HG03575 (cell line): ENCODE measurements around the gene GARS1.

Source experiments
- ATAC-seq: cut with Tn5 transposase; IDR thresholded peaks from one replicate; pipeline ENCODE4 v1.9.1; 2021; ENCODE audit not compliant: unreplicated experiment, insufficient number of reproducible peaks, low FRiP score; ENCODE audit errors: extremely low read depth

Gene GARS1

GRCh38 chr7:30664184-30664885 lies 69.7 kb downstream of the GARS1 start:
- ATAC-seq: no peak

DNA sequence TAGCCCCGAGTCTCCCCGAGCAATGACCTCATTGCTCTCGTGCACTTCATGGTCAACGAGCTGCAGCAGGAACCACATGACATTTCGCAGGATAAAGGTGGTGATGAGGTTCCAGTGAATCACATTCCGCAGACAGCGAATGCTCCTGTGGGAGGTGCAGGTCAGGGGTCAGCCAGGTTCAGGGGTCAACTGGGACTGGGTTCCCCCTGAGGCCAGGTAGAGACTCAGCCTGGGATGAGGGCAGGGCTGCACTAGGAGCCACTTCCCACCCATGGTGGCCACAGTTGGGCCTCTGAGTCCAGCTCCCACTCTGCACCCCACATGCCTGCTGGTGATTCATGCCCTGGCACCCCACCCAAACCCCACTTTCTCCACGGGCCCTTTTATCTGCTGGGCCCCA lies 70.4 kb downstream of the GARS1 start:
- ATAC-seq: no peak

- ATAC-seq: no peak
Measured at GRCh38 chr7:30665449-30665848, 70.8 kb downstream of the GARS1 start.

DNA sequence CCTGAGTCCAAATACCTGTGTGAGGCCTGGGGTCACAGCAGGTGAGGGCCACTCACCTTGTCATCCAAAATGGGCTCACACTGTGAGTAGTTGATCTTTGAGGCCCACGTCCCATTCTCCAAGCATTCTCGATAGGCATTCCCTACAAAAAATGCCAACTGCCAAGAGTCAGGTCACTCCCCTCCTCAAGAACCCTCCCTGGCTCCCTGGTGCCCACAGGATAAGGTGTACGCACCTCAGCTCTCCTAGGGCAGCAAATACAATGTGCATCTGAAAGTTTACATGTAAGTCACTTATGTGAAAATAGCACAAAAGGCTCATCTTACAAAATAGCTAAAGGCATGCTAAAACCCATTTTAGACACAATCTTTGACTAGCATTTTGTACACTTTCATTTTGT lies 72.5 kb downstream of the GARS1 start:
- ATAC-seq: no peak

DNA sequence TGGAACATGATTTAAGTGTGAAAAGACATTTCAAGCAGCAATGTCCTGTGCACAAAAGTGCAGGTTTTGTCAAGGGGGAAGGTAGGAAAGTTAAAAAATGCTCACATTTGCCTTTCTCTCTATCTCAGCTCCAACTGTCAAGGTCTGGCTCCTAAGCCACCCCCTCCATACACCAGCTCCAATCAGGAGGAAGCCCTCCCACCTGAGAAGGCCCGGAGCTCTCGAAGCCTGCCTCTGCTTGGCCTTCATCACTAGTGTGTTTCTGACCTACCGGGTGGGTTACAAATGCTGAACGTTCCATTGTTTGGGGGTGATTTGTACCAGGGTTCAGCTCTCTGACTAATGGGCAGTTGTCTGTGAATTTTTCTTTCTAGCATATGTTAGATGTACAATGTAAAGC lies 73.4 kb downstream of the GARS1 start:
- no peak for ATAC-seq

DNA sequence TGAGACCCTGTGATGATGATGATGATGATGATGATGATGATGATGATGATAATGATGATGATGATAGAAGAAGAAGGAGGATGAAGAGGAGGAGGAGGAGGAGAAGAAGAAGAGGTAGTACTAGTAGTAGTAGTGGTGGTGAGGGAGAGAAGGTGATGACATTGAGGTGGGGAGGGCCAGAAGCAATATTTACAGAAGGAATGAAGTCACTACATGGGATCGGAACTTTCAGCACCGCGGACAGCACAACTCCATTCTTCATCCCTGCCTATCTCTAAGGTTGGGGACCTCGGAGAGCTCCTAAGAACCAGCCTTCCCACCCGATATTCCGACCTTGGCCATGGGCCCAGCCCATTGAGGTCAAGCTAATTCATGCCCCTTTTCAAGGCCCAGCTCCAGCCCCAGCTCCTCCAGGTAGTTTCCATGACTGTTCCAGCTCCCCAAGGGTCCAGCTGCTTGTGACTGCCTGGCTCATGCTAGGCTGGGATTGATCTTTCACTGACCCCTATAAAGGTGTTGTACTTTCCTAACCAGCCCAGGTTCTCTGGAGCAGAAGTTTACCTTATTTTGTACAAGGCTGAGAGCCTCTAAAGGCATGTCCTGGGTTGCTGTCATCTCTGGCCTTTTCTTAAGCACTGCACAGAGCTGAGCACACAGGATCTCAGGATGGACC lies 77.3 kb downstream of the GARS1 start:
- no peak for ATAC-seq

- ATAC-seq: no peak
Measured at GRCh38 chr7:30674420-30674819, 79.7 kb downstream of the GARS1 start.

DNA sequence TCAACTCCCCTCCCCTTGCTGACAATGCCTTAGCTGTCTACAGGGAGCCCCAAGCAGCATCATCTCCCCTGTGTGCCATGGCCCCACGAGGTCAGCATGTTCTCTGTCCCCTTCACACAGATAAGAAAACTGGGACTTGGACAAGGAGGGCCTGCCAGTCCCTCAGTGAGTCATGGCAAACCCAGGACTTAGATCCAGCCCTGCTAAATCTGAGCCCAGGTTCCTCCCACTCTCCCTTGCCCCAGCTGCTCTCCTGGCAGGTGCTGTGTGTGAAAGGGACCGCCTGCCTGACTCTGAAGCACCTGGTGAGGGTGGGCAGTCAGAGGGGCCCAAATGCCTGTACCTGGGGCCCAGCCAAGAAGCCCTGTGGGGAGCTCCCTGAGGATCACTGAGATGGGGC lies 80.2 kb downstream of the GARS1 start:
- no peak for ATAC-seq

GRCh38 chr7:30678805-30679204 lies 84.1 kb downstream of the GARS1 start:
- ATAC-seq: no peak

- no peak for ATAC-seq
Measured at GRCh38 chr7:30679664-30680063, 85.0 kb downstream of the GARS1 start.

GRCh38 chr7:30681331-30681797 lies 86.7 kb downstream of the GARS1 start:
- ATAC-seq: no peak

GRCh38 chr7:30681815-30682211 lies 87.1 kb downstream of the GARS1 start:
- no peak for ATAC-seq

- ATAC-seq: no peak
Measured at GRCh38 chr7:30682212-30683083, 87.8 kb downstream of the GARS1 start, which contains the start of gene CRHR2. Gene CRHR2, minus strand, starts transcription at chr7:30682456. Its CDS starts 176 bp downstream, at chr7:30682280.

DNA sequence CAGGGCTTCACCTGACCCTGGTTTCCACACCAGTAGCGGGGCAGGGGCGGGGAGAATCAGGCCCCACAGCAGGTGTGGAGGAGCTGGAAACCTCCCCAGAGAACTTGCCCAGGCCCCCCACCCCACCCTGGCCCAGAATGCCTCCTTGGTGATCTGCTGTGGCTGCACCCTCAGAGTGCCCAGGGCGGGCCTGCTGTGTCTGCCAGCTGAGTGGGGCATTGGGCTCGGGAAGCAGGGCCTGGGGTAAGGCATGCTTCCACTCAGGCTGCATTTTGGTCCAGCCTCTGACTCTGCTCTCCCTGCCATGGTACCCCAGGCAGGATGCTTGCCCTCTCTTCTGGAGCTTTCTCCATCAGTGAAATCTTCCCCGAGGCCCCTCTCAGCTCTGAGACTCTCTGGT lies 88.6 kb downstream of the GARS1 start:
- no peak for ATAC-seq
